Loucy (cell line): ENCODE data around the gene TRAF3.

Source experiments
- CTCF ChIP-seq: fragments of 200-600 bp; sonication (generic); conservative IDR thresholded peaks from 2 replicates; pipeline ENCODE4 v1.5.1; 2014; ENCODE audit warnings: mild to moderate bottlenecking, antibody characterized with exemption, low read length
- EZH2phosphoT487 ChIP-seq: fragments of 200-600 bp; IDR thresholded peaks from 2 replicates; pipeline ENCODE4 v1.6.1; 2018; ENCODE audit warnings: antibody characterized with exemption, mild to moderate bottlenecking, moderate library complexity, borderline replicate concordance

- TF ChIP-seq CTCF, result no peak
- TF ChIP-seq EZH2phosphoT487, result no peak
Measured at GRCh38 chr14:102736956-102737355, 40.3 kb upstream of the TRAF3 start.
